PC-9 (cell line): Measurements from ENCODE around the gene IGFL1.

Experiments used
- CTCF ChIP-seq: fragments of 200-600 bp; sonication (generic); conservative IDR thresholded peaks from 2 replicates; pipeline ENCODE4 v1.6.1; 2017; ENCODE audit warnings: mixed run types, antibody characterized with exemption, mild to moderate bottlenecking, moderate library complexity
- EZH2 ChIP-seq: fragments of 200-600 bp; sonication (generic); IDR thresholded peaks from 2 replicates; pipeline ENCODE4 v1.8.0; 2017; ENCODE audit warnings: antibody characterized with exemption, low read depth

GRCh38 chr19:46279177-46279576 is 49.6 kb downstream of the IGFL1 start:
- no peak for TF ChIP-seq CTCF
- TF ChIP-seq EZH2, result no peak
